ENCODE data around the gene TNXB. TPM values are rescaled to one million over a fixed set of nuclear protein-coding genes. Genes with fewer than 3 reads are reported as not detected.
A peak's percentile ranks its signal among the peaks of the same experiment; 100 is the strongest.

TNXB gene
- total and polyA plus RNA-seq, 2 experiments from 2014 or later, result 2.0 to 6.0 TPM

GRCh38 chr6:32129297-32130088, 20.4 kb upstream of the TNXB start:
- peak overlapping the region; percentile 53; the same call in 1 of the 2 replicates for H2AFZ ChIP-seq
- 0 out of 2 replicates have a peak, but pooled peaks cover 5% of the 10 kb centered on the region for H3K36me3 ChIP-seq (ENCODE audit: insufficient read depth)
- no peaks in the 10 kb centered on the region for H3K27me3 ChIP-seq (ENCODE audit: insufficient read depth)
- peaks cover 16% of the 10 kb centered on the region for H3K36me3 Mint-ChIP-seq (ENCODE audit: low read depth)
- no peaks in the 10 kb centered on the region for H3K9me3 Mint-ChIP-seq
- H3K9me2 ChIP-seq (ENCODE audit: insufficient read depth), result no peaks in the 10 kb centered on the region
- peak overlapping the region; percentile 90 for H3K4me3 Mint-ChIP-seq
- TF ChIP-seq CTCF (conservative IDR thresholded peaks at IDR 0.05; ENCODE audit: low read depth in 2 of 2), result no peak
- TF ChIP-seq EZH2 (IDR thresholded peaks at IDR 0.05; ENCODE audit: low read depth, unreplicated experiment), result no peak
- no peak for TF ChIP-seq ETS1 (IDR thresholded peaks at IDR 0.05)
- TF ChIP-seq NANOG (IDR thresholded peaks at IDR 0.05; ENCODE audit: borderline replicate concordance), result no peak
- TF ChIP-seq POLR2AphosphoS5 (IDR thresholded peaks at IDR 0.05; ENCODE audit: low read depth), result no peak
- peak overlapping the region; percentile 96 for H3K4me2 ChIP-seq
- H4K20me1 ChIP-seq (replicated peaks; ENCODE audit: insufficient read depth), result 0 out of 2 replicates have a peak, but pooled peaks cover 5% of the 10 kb centered on the region
- peak overlapping the region; percentile 62; the same call in 1 of the 2 replicates for H3K27ac ChIP-seq (ENCODE audit: low read depth)
- H3K4me1 Mint-ChIP-seq, result peaks cover 23% of the 10 kb centered on the region
- peak overlapping the region; percentile 93 for H3K27ac Mint-ChIP-seq
- peaks cover 20% of the 10 kb centered on the region for H3K79me2 ChIP-seq (replicated peaks; ENCODE audit: insufficient read depth)
- H3K27me3 Mint-ChIP-seq (ENCODE audit: insufficient read depth, low read depth, poor library complexity), result peaks cover 13% of the 10 kb centered on the region
- no peak for ATAC-seq
- H3K4me3 ChIP-seq, result peak overlapping the region; percentile 96
- H3K4me1 ChIP-seq (ENCODE audit: insufficient read depth), result peaks cover 22% of the 10 kb centered on the region
- DNase-seq (ENCODE audit: low spot score), result no peak
- H3F3A ChIP-seq (replicated peaks; ENCODE audit: low read depth), result peaks cover 10% of the 10 kb centered on the region; the same call in 1 of the 2 replicates

GRCh38 chr6:32128751-32129296, 19.7 kb upstream of the TNXB start:
- H3K4me1 Mint-ChIP-seq, result peaks cover 23% of the 10 kb centered on the region
- Histone ChIP-seq H4K20me1 (replicated peaks; ENCODE audit: insufficient read depth) (0 out of 2 replicates have a peak, but pooled peaks cover 5% of the 10 kb centered on the region), H3K9me2 (ENCODE audit: insufficient read depth) (no peaks in the 10 kb centered on the region), H3K27me3 (ENCODE audit: insufficient read depth) (no peaks in the 10 kb centered on the region), H3K27ac (ENCODE audit: low read depth) (no peak overlapping the region; the same call in 1 of the 2 replicates), H2AFZ (no peak overlapping the region), H3K4me2 (peak overlapping the region; percentile 96; the same call in 1 of the 2 replicates), H3K36me3 (ENCODE audit: insufficient read depth) (0 out of 2 replicates have a peak, but pooled peaks cover 5% of the 10 kb centered on the region), H3K79me2 (replicated peaks; ENCODE audit: insufficient read depth) (peaks cover 20% of the 10 kb centered on the region), H3K4me1 (ENCODE audit: insufficient read depth) (peaks cover 22% of the 10 kb centered on the region), H3F3A (replicated peaks; ENCODE audit: low read depth) (peaks cover 10% of the 10 kb centered on the region; the same call in 1 of the 2 replicates), H3K4me3 (peak overlapping the region; percentile 96)
- H3K27me3 Mint-ChIP-seq (ENCODE audit: insufficient read depth, low read depth, poor library complexity), result peaks cover 16% of the 10 kb centered on the region
- no peak for ATAC-seq
- peak overlapping the region; percentile 86 for H3K27ac Mint-ChIP-seq
- no peak for DNase-seq (ENCODE audit: low spot score)
- peaks cover 21% of the 10 kb centered on the region for H3K36me3 Mint-ChIP-seq (ENCODE audit: low read depth)
- peak overlapping the region; percentile 100 for H3K4me3 Mint-ChIP-seq
- H3K9me3 Mint-ChIP-seq, result no peaks in the 10 kb centered on the region
- TF ChIP-seq NANOG (IDR thresholded peaks at IDR 0.05; ENCODE audit: borderline replicate concordance) (no peak), EZH2 (IDR thresholded peaks at IDR 0.05; ENCODE audit: low read depth, unreplicated experiment) (no peak), EZH2phosphoT487 (IDR thresholded peaks at IDR 0.05; ENCODE audit: unreplicated experiment) (no peak), ETS1 (IDR thresholded peaks at IDR 0.05) (no peak), ZNF331 (CRISPR knock-in tag; IDR thresholded peaks at IDR 0.05; ENCODE audit: low read depth) (no peak), CTCF (conservative IDR thresholded peaks at IDR 0.05; ENCODE audit: low read depth in 2 of 2) (no peak), JUNB (IDR thresholded peaks at IDR 0.05; ENCODE audit: unreplicated experiment) (no peak), CREB1 (CRISPR knock-in tag; IDR thresholded peaks at IDR 0.05; ENCODE audit: low read depth) (no peak), POLR2AphosphoS5 (IDR thresholded peaks at IDR 0.05; ENCODE audit: low read depth) (no peak)
